HG03095 (cell line): ENCODE measurements around the gene SRMS.

Experiments used
- ATAC-seq: cut with Tn5 transposase; IDR thresholded peaks from one replicate; pipeline ENCODE4 v1.9.1; 2021; ENCODE audit warnings: moderate library complexity; ENCODE audit not compliant: unreplicated experiment

The SRMS gene

GRCh38 chr20:63539441-63540370, 7.8 kb downstream of the SRMS start:
- no peak for ATAC-seq

- ATAC-seq = no peak
Measured at GRCh38 chr20:63539092-63539430, 8.5 kb downstream of the SRMS start.

GRCh38 chr20:63538204-63539091, 9.1 kb downstream of the SRMS start:
- no peak for ATAC-seq

DNA sequence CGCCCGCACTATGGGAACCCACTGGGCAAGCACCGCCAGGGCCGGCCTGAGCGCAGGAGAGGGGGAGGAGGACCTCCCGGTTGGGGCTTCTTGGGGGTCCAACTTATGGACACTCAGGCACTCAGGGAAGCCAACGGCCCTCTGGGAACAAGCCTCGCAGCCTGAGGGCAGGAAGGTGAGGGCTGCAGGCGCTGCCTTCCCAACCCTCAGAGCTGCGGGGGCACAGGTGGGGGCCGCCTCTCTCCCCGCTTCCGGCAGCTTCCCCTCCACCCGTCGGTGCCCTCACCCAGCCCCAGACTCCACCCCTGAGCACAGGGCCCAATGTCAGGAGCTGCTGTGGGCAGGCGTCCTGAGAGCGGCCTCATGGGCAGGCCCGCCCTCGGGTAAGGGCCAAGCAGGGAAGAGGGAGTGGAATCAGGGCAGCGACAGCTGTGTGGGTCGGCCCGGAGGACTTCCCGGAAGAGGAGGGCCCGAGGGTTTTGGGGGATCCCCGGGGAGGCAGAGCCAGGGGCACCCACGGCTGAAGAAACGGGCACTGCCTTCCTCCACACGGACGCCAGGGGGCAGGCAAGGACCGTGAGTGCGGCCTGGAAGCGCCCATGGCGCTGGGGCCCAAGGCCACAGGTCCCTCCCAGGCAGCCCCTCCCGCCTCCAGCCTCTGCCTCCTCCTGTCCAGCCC, 9.9 kb downstream of the SRMS start:
- ATAC-seq = peak; percentile 81

- peak; percentile 12 for ATAC-seq
Measured at GRCh38 chr20:63536997-63537524, 10.5 kb downstream of the SRMS start, which contains the start of gene PTK6. PTK6 (minus strand) TSS chr20:63537376; CDS start chr20:63537314, 62 bp downstream.

DNA sequence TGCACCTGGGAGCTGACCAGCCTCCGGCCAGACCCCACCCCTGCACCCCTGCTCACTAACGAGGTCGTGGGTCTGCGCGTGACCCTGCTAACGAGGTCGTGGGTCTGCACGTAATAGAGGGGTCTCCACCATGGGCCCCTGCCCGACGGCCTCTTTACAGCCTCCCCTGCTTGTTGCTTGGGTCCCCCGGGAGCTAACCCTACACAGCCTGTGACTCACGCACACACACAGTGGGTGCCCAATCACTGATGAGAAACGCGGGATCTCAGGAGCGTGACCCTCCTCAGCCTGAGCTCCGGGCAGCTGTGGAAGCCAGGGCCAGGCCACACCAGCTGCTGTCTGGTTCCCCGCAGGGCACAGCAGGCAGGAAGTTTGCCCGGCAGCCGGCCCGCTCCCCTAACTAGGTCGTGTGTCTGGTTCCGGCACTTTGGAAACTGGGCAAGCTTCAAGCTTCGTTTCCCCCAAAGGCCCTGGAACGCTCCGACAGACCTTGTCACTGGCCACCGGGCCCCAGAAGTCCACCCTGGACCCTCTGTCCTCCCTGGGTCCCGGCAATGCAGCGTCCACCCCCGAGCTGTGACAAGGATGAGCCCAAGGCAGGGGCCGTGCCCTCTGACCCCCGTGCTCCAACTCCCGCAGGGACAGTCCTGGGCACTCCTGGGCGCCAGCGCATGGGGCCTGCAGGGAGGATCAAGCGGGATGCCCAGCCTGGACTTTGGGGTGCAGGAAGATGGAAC, 11.1 kb downstream of the SRMS start:
- no peak for ATAC-seq

DNA sequence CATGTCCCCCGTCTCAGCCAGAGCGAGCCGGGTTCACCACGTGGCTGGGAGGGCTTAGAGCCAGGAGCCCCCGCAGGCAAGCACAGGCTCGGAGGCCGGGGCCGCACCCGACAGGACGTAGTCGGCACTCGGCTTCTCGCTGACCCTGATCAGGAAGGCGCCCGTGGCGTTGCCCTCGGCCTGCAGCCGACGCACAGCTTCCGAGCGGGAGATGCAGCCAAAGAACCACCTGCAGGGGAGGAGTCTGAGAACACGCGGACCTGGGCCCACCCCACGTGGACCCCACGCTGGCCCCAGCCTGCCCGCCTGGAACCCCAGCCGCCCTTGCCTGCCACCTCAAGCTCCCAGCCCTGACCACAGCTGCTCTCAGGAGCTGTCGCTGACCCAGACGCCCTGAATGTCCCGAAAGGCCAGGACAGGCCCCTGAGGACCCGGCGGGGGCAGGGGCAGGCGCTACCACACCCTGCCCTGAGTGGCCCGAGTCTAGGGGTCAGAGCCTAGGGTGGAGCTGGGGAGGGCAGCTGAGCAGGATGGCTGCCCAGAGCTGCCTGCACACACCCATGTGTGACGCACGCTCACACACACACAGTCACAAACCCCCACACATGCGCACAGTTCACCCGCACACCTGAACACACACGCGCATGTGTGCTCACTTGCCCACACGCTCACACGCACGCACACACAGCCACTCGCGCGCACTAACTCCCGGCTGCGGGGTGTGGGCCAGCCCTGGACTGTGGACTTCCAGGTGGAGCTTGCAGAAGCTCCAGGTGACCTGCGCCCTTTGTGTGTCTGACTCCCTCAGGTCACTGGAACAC, 12.5 kb downstream of the SRMS start:
- no peak for ATAC-seq

DNA sequence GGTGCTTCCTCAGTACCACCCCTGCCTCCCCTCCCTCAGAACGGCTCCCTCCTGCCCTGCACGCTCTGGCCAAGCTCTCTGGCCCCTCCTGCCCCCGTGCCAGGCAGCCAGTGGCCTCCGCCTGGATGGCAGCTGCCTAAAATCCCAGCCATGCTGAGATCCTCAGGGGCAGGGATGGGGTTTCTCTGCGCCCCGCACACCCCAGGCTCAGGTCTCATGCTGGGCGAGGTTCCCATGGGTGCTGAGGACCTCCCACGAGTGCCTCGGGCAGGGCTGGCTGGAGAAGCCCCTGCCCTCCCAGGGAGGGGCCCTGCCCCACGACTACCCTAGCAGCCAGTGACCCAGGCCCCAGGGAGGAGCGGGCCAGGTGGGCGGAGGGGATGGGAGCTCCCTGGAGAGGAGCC, 13.1 kb downstream of the SRMS start:
- ATAC-seq = no peak

DNA sequence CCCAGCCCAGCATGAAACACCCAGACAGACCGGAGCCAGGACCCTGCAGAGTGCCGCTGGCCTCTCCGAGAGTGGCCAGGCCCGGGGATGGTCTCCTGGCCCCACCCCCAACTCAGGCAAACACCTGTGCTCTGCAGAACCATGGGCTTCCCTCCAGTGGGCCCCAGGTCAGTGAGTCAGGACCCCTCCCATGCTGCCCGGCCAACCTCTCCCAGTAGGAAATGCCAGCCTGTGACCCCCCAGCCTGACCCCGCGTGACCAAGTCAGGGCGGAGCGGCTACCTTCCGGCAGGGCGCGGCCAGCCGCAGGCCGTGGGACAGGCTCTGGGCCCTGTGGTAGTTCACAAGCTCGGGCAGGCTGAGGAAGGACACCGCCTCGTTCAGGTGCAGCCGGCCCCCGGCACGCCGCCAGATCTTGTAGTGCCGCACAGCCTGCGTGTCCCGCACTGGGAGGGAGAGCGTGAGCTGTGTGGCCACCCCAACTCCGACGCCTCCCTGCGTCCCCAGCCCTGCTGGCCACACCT, 13.6 kb downstream of the SRMS start:
- ATAC-seq = no peak

DNA sequence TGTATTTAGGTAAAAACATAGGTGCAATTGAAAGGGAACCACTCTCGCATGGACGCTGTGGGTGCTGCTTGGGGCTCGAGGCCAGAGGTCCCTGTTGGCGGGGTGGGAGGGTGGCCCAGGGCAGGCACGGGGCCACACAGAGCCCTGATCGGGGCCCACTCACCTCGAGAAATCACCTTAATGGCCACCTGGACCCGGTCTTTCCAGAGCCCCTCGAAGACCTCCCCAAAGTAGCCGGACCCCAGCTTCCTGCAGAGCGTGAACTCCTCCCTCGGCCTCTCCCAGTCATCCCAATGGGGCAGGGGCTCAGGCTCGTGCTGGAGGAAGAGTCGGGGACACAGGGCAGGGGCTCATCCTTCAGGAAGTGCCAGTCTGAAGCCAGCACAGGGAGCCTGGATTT, 14.2 kb downstream of the SRMS start:
- ATAC-seq = no peak

- no peak for ATAC-seq
Measured at GRCh38 chr20:63532449-63532971, 15.0 kb downstream of the SRMS start.

DNA sequence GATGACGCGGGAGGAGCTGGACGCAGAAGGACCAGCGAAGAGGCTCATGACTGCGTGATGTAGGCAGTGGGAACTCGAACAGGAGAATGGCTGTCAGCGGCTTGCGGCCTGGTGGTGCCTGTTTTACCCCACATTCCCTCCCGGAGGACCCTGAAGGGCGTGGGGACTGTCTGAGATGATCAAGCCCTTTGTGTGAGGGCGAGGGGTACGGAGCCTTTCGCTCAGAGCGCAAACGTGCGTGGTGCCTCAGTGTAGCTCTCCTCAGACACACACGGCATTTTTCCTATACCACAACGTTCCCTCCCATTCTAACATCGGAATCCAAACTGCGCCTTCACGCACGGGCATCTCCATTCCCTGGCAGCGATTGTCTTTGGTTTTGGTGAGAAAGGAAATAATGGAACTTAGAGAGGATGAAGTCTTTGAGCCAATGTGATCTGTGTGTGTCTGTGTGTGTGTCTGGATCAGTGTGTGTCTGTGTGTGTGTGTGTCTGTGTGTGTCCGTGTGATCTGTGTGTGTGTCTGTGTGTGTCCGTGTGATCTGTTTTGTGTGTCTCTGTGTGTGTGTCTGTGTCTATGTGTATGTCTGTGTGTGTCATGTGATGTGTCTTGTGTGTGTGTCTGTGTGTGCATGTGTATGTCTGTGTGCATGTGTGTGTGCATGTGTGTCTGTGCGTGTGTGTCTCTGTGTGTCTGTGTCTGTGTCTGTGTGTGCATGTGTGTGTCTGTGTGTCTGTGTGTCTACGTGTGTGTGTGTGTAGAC, 15.7 kb downstream of the SRMS start:
- no peak for ATAC-seq

GRCh38 chr20:63530788-63531160, 16.8 kb downstream of the SRMS start:
- no peak for ATAC-seq

DNA sequence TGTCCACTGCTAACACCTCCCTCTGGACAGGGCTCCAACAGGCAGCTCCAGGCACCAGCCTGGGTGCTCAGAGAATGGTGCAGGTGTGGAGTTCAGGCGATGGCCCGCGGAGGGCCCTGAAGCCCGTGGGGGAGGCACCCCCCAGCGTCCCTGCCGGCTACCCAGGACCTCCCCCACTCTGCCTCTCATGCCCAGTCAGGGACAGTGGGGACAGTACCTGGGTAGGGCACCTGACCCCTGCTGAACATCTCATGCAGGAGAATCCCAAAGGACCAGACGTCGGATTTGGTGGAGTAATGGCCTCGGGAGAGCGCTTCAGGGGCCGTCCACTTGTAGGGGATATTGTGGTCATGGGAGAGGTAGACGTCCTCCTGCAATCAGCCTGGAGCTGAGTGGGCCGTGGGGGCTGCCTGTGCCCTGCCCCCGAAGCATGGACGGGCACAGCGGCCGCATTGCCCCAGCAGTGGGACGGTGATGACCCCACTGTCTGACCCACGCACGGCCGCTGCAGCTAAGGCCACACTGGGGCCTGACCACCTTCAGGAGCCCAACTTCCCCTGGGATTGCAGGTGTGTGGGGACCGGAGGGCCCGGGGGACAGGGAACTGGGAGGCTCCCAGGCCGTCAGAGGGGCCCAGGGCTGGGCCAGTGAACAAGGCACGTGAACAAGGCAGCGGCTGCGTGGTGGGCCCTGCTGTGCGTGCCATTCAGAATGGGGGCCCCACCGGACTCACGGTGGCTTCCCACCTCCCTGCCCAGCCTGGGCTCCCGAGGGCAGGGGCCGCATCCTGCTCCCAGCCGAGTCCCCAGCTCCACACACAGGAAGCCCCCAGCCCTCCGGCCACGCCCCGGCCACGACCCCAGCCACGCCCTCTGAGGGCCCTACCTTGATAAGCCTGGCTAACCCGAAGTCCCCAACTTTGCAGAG, 17.4 kb downstream of the SRMS start:
- ATAC-seq = no peak

- no peak for ATAC-seq
Measured at GRCh38 chr20:63529180-63529860, 18.2 kb downstream of the SRMS start.

GRCh38 chr20:63527184-63527583, 20.4 kb downstream of the SRMS start:
- ATAC-seq = no peak

DNA sequence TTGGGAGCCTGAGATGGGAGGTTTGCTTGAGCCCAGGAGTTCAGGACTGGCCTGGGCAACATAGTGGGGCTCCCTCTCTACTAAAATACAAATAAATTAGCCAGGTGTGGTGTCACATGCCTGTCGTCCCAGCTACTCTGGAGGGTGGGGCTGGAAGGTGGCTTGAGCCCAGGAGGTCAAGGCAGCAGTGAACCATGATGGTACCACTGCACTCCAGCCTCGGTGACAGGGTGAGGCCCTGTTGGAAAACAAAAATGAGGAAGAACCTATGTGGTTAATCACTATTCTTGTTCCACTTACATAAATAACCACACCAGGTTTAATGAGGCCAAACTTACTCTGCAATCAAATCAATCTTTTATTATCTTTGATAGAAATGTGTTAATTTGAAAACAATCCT, 21.6 kb downstream of the SRMS start:
- no peak for ATAC-seq
